Hepatocyte (in vitro differentiated cells): ENCODE results near the gene NPY2R.

ENCODE experiments used
- CTCF ChIP-seq: fragments of 200-600 bp; sonication (generic); IDR thresholded peaks from 2 replicates; pipeline ENCODE4 v1.5.1; 2016; ENCODE audit warnings: antibody characterized with exemption, mild to moderate bottlenecking; ENCODE audit not compliant: poor library complexity
- EZH2 ChIP-seq: fragments of 200-600 bp; sonication (generic); IDR thresholded peaks from 2 replicates; pipeline ENCODE4 v1.6.1; 2016; ENCODE audit warnings: antibody characterized with exemption, mild to moderate bottlenecking, borderline replicate concordance
- EZH2phosphoT487 ChIP-seq: fragments of 200-600 bp; sonication (generic); IDR thresholded peaks from one replicate; pipeline ENCODE4 v1.6.1; 2018; ENCODE audit warnings: antibody characterized with exemption, mild to moderate bottlenecking, low read depth, moderate library complexity; ENCODE audit not compliant: unreplicated experiment, severe bottlenecking

GRCh38 chr4:155227131-155227530, 18.7 kb downstream of the NPY2R start:
- TF ChIP-seq CTCF (no peak), EZH2phosphoT487 (no peak), EZH2 (no peak)
